Measurements from ENCODE around the gene PTRHD1. TPM values are rescaled to one million over a fixed set of nuclear protein-coding genes. Genes with fewer than 3 reads are reported as not detected.
A peak's percentile ranks its signal among the peaks of the same experiment; 100 is the strongest.

PTRHD1 gene
- polyA plus RNA-seq, 3 donors from 2014 or later = 50.0 to 116 (median 58.6) TPM

GRCh38 chr2:24824966-24825882 lies 32.0 kb upstream of the PTRHD1 start:
- Mint-ChIP-seq H3K4me3 (no peak overlapping the region), H3K36me3 (peaks cover 0 to 8% (median 0%) of the 10 kb centered on the region in 3 donors)
- peak in 2 of 3 donors; percentile 11 to 19 for DNase-seq

GRCh38 chr2:24824071-24824588 lies 30.9 kb upstream of the PTRHD1 start:
- Mint-ChIP-seq H3K4me1 (peaks cover 19 to 24% of the 10 kb centered on the region in 2 donors), H3K27ac (no peak overlapping the region), H3K36me3 (peaks cover 0 to 8% (median 1%) of the 10 kb centered on the region in 3 donors), H3K4me3 (no peak overlapping the region), H3K27me3 (ENCODE audit: low read depth in 3 of 3) (no peaks in the 10 kb centered on the region), H3K9me3 (no peaks in the 10 kb centered on the region)
- no peak for DNase-seq

More at GRCh38 chr2:24824966-24825882, 32.0 kb upstream of the PTRHD1 start:
- Mint-ChIP-seq H3K27me3 (ENCODE audit: low read depth in 3 of 3) (no peaks in the 10 kb centered on the region), H3K27ac (peak overlapping the region in 3 of 6 donors; percentile 2 to 61 (median 38)), H3K9me3 (no peaks in the 10 kb centered on the region), H3K4me1 (peaks cover 19 to 24% of the 10 kb centered on the region in 2 donors)

GRCh38 chr2:24822049-24822706 lies 29.0 kb upstream of the PTRHD1 start:
- Mint-ChIP-seq H3K27ac (peak overlapping the region in 3 of 6 donors; percentile 23 to 35 (median 26)), H3K4me1 (peaks cover 13 to 16% of the 10 kb centered on the region in 2 donors), H3K9me3 (no peaks in the 10 kb centered on the region), H3K4me3 (no peak overlapping the region), H3K36me3 (peaks cover 9 to 26% (median 9%) of the 10 kb centered on the region in 3 donors), H3K27me3 (ENCODE audit: low read depth in 3 of 3) (no peaks in the 10 kb centered on the region)
- no peak for DNase-seq

GRCh38 chr2:24821433-24821891 lies 28.3 kb upstream of the PTRHD1 start:
- no peaks in the 10 kb centered on the region for H3K27me3 Mint-ChIP-seq (ENCODE audit: low read depth in 3 of 3)
- no peak for DNase-seq
- H3K27ac Mint-ChIP-seq = peak overlapping the region in 2 of 6 donors; percentile 18 to 21
- H3K4me3 Mint-ChIP-seq = no peak overlapping the region
- peaks cover 9 to 10% of the 10 kb centered on the region in 2 donors for H3K4me1 Mint-ChIP-seq
- H3K9me3 Mint-ChIP-seq = no peaks in the 10 kb centered on the region
- H3K36me3 Mint-ChIP-seq = peaks cover 14 to 32% (median 16%) of the 10 kb centered on the region in 3 donors

GRCh38 chr2:24820598-24821432 lies 27.6 kb upstream of the PTRHD1 start:
- Mint-ChIP-seq H3K36me3 (peaks cover 14 to 37% (median 16%) of the 10 kb centered on the region in 3 donors), H3K27ac (peak overlapping the region in 2 of 6 donors; percentile 68 to 69), H3K9me3 (no peaks in the 10 kb centered on the region), H3K4me3 (no peak overlapping the region), H3K4me1 (peaks cover 4 to 5% of the 10 kb centered on the region in 2 donors), H3K27me3 (ENCODE audit: low read depth in 3 of 3) (no peaks in the 10 kb centered on the region)
- no peak for DNase-seq

- no peak overlapping the region for H3K4me3 Mint-ChIP-seq
- no peaks in the 10 kb centered on the region for H3K9me3 Mint-ChIP-seq
- H3K36me3 Mint-ChIP-seq = peaks cover 20 to 43% (median 21%) of the 10 kb centered on the region in 3 donors
Observed at GRCh38 chr2:24820175-24820513, 27.0 kb upstream of the PTRHD1 start.

GRCh38 chr2:24819442-24820174 lies 26.4 kb upstream of the PTRHD1 start:
- Mint-ChIP-seq H3K27ac (no peak overlapping the region), H3K4me3 (no peak overlapping the region), H3K4me1 (peaks cover 10 to 13% of the 10 kb centered on the region in 2 donors), H3K36me3 (peaks cover 20 to 43% (median 21%) of the 10 kb centered on the region in 3 donors), H3K9me3 (no peaks in the 10 kb centered on the region), H3K27me3 (ENCODE audit: low read depth in 3 of 3) (no peaks in the 10 kb centered on the region)
- no peak for DNase-seq

More at GRCh38 chr2:24820175-24820513, 27.0 kb upstream of the PTRHD1 start:
- Mint-ChIP-seq H3K27ac (no peak overlapping the region), H3K4me1 (peaks cover 8 to 10% of the 10 kb centered on the region in 2 donors), H3K27me3 (ENCODE audit: low read depth in 3 of 3) (no peaks in the 10 kb centered on the region)
- no peak for DNase-seq

- Mint-ChIP-seq H3K27me3 (ENCODE audit: low read depth in 3 of 3) (no peaks in the 10 kb centered on the region), H3K9me3 (no peaks in the 10 kb centered on the region), H3K36me3 (peaks cover 21 to 47% (median 25%) of the 10 kb centered on the region in 3 donors), H3K27ac (peak overlapping the region in 2 of 6 donors; percentile 45 to 50), H3K4me3 (no peak overlapping the region), H3K4me1 (peaks cover 10 to 22% of the 10 kb centered on the region in 2 donors)
- DNase-seq = no peak
Observed at GRCh38 chr2:24818721-24819167, 25.6 kb upstream of the PTRHD1 start.

- no peak for DNase-seq
- peaks cover 10 to 22% of the 10 kb centered on the region in 2 donors for H3K4me1 Mint-ChIP-seq
- peak overlapping the region in 2 of 6 donors; percentile 34 to 49 for H3K27ac Mint-ChIP-seq
- peaks cover 25 to 47% (median 28%) of the 10 kb centered on the region in 3 donors for H3K36me3 Mint-ChIP-seq
- H3K27me3 Mint-ChIP-seq (ENCODE audit: low read depth in 3 of 3) = peaks cover 0 to 2% (median 0%) of the 10 kb centered on the region in 3 donors
- no peak overlapping the region for H3K4me3 Mint-ChIP-seq
- H3K9me3 Mint-ChIP-seq = no peaks in the 10 kb centered on the region
Observed at GRCh38 chr2:24816884-24817283, 23.7 kb upstream of the PTRHD1 start.

GRCh38 chr2:24816404-24816803 lies 23.2 kb upstream of the PTRHD1 start:
- peak overlapping the region in 2 of 6 donors; percentile 34 to 49 for H3K27ac Mint-ChIP-seq
- H3K4me3 Mint-ChIP-seq = no peak overlapping the region
- peaks cover 10 to 22% of the 10 kb centered on the region in 2 donors for H3K4me1 Mint-ChIP-seq
- peaks cover 25 to 47% (median 30%) of the 10 kb centered on the region in 3 donors for H3K36me3 Mint-ChIP-seq
- DNase-seq = no peak
- peaks cover 0 to 2% (median 0%) of the 10 kb centered on the region in 3 donors for H3K27me3 Mint-ChIP-seq (ENCODE audit: low read depth in 3 of 3)
- no peaks in the 10 kb centered on the region for H3K9me3 Mint-ChIP-seq

- peaks cover 25 to 39% (median 30%) of the 10 kb centered on the region in 3 donors for H3K36me3 Mint-ChIP-seq
- H3K27me3 Mint-ChIP-seq (ENCODE audit: low read depth in 3 of 3) = peaks cover 0 to 2% (median 0%) of the 10 kb centered on the region in 3 donors
- H3K4me3 Mint-ChIP-seq = no peak overlapping the region
- peak overlapping the region in 3 of 6 donors; percentile 38 to 57 (median 53) for H3K27ac Mint-ChIP-seq
- H3K9me3 Mint-ChIP-seq = no peaks in the 10 kb centered on the region
- H3K4me1 Mint-ChIP-seq = peaks cover 10 to 22% of the 10 kb centered on the region in 2 donors
- DNase-seq = no peak
Observed at GRCh38 chr2:24815171-24815570, 22.0 kb upstream of the PTRHD1 start.

- peaks cover 25 to 39% (median 30%) of the 10 kb centered on the region in 3 donors for H3K36me3 Mint-ChIP-seq
- H3K4me1 Mint-ChIP-seq = peaks cover 10 to 22% of the 10 kb centered on the region in 2 donors
- H3K9me3 Mint-ChIP-seq = no peaks in the 10 kb centered on the region
- DNase-seq = no peak
- H3K4me3 Mint-ChIP-seq = no peak overlapping the region
- peak overlapping the region in 1 of 6 donors; percentile 12 for H3K27ac Mint-ChIP-seq
- H3K27me3 Mint-ChIP-seq (ENCODE audit: low read depth in 3 of 3) = peaks cover 0 to 2% (median 0%) of the 10 kb centered on the region in 3 donors
Observed at GRCh38 chr2:24814516-24814915, 21.3 kb upstream of the PTRHD1 start.
